ENCODE results near the gene RSL1D1.

GRCh38 chr16:11876306-11876705 lies 25.0 kb upstream of the RSL1D1 start:
- TF ChIP-seq CTCF (IDR thresholded peaks at IDR 0.05) (no peak), POLR2AphosphoS5 (IDR thresholded peaks at IDR 0.05; ENCODE audit: insufficient read depth in 1 of 2, low read depth in 1 of 2) (no peak), POLR2A (IDR thresholded peaks at IDR 0.05) (no peak)
